ENCODE measurements around the gene TEKT2. TPM values are rescaled to one million over a fixed set of nuclear protein-coding genes. Genes with fewer than 3 reads are reported as not detected.

Gene TEKT2
- total RNA-seq, 1 donor from 2014 or later: not detected

DNA sequence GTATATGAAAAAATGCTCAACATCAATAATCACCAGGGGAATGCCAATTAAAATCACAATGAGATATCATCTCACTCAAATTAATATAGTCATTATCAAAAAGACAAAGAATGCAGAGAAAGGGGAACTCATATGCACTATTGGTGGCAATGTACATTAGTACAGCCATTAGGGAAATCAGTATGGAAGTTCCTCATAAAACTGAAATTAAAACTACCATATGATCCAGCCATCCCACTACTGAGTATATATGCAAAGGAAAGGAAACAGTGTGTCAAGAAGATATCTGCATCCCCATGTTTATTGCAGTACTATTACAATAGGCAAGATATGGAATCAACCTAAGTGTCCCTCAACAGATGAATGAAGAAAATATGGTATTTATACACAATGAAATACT is 32.1 kb upstream of the TEKT2 start:
- intact Hi-C loops (cut with micrococcal nuclease): no loop called here
- Mint-ChIP-seq H3K4me1 (no peaks in the 10 kb centered on the region), H3K27ac (no peak overlapping the region), H3K9me3 (peaks cover 4% of the 10 kb centered on the region), H3K27me3 (no peaks in the 10 kb centered on the region), H3K4me3 (no peak overlapping the region), H3K36me3 (ENCODE audit: low read depth) (peaks cover 52% of the 10 kb centered on the region)
- POLR2A ChIA-PET: no interaction called here
- no peak for ATAC-seq (ENCODE audit: low read depth)
- CTCF ChIA-PET: no interaction called here
- no peak for DNase-seq
- TF ChIP-seq, protein P1, sequence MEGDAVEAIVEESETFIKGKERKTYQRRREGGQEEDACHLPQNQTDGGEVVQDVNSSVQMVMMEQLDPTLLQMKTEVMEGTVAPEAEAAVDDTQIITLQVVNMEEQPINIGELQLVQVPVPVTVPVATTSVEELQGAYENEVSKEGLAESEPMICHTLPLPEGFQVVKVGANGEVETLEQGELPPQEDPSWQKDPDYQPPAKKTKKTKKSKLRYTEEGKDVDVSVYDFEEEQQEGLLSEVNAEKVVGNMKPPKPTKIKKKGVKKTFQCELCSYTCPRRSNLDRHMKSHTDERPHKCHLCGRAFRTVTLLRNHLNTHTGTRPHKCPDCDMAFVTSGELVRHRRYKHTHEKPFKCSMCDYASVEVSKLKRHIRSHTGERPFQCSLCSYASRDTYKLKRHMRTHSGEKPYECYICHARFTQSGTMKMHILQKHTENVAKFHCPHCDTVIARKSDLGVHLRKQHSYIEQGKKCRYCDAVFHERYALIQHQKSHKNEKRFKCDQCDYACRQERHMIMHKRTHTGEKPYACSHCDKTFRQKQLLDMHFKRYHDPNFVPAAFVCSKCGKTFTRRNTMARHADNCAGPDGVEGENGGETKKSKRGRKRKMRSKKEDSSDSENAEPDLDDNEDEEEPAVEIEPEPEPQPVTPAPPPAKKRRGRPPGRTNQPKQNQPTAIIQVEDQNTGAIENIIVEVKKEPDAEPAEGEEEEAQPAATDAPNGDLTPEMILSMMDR (IDR thresholded peaks at IDR 0.05): no peak

GRCh38 chr1:36053978-36054377 is 29.9 kb upstream of the TEKT2 start:
- TF ChIP-seq, protein P1 (IDR thresholded peaks at IDR 0.05): no peak
- DNase-seq: no peak
- H3K4me3 Mint-ChIP-seq: no peak overlapping the region
- no peaks in the 10 kb centered on the region for H3K4me1 Mint-ChIP-seq
- ChIA-PET CTCF (no interaction called here), POLR2A (no interaction called here)
- H3K27ac Mint-ChIP-seq: no peak overlapping the region
- H3K36me3 Mint-ChIP-seq (ENCODE audit: low read depth): peaks cover 33% of the 10 kb centered on the region
- H3K27me3 Mint-ChIP-seq: no peaks in the 10 kb centered on the region
- intact Hi-C loops (cut with micrococcal nuclease): no loop called here
- no peaks in the 10 kb centered on the region for H3K9me3 Mint-ChIP-seq
- no peak for ATAC-seq (ENCODE audit: low read depth)

- no peak for DNase-seq
- H3K27ac Mint-ChIP-seq: no peak overlapping the region
- ChIA-PET CTCF (no interaction called here), POLR2A (no interaction called here)
- H3K4me1 Mint-ChIP-seq: no peaks in the 10 kb centered on the region
- H3K36me3 Mint-ChIP-seq (ENCODE audit: low read depth): peaks cover 29% of the 10 kb centered on the region
- TF ChIP-seq, protein P1 (IDR thresholded peaks at IDR 0.05): no peak
- H3K4me3 Mint-ChIP-seq: no peak overlapping the region
- H3K9me3 Mint-ChIP-seq: no peaks in the 10 kb centered on the region
- intact Hi-C loops (cut with micrococcal nuclease): no loop called here
- no peaks in the 10 kb centered on the region for H3K27me3 Mint-ChIP-seq
- ATAC-seq (ENCODE audit: low read depth): no peak
Observed at GRCh38 chr1:36055706-36056105, 28.2 kb upstream of the TEKT2 start.

DNA sequence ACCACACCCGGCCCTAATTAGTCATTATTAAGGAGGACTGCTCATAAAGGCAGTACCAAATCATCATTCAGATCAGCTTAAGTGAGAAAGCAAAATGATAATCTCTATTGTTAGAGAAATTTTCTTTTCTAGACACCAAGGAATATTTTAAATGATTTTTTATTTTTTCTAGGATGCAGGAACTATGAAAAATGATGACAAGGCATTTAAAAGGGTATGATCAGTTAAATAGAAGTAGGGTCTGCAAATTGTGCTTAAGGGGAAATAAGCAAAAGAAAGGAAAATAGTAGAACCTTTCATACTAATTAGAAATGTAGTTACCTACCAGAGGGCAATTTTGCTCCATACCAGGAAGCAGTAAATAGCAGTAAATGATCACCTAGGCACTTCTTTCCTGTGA is 21.6 kb upstream of the TEKT2 start:
- H3K36me3 Mint-ChIP-seq (ENCODE audit: low read depth): peaks cover 6% of the 10 kb centered on the region
- no peaks in the 10 kb centered on the region for H3K27me3 Mint-ChIP-seq
- no peak for DNase-seq
- H3K27ac Mint-ChIP-seq: no peak overlapping the region
- POLR2A ChIA-PET: no interaction called here
- H3K9me3 Mint-ChIP-seq: no peaks in the 10 kb centered on the region
- ATAC-seq (ENCODE audit: low read depth): no peak
- H3K4me3 Mint-ChIP-seq: no peak overlapping the region
- TF ChIP-seq, protein P1 (IDR thresholded peaks at IDR 0.05): no peak
- H3K4me1 Mint-ChIP-seq: no peaks in the 10 kb centered on the region
- CTCF ChIA-PET: no interaction called here
- intact Hi-C loops (cut with micrococcal nuclease): no loop called here

DNA sequence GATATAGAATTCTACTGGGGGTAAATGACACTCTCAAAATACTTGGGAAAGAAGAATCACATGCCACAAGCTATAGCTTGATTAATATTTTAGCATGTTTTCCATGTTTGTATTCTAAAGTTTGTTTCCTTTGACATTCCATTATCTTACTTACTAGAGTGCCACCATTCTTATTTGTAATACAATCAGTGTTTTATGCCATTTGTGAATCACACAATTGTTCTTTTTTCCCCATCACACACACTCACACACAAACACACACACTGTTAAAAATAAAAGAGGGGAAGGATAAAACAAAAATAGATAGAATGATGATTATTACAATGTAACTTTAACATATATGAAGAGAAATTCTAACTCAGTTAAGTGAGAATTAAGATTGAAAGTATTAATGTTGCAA is 16.0 kb upstream of the TEKT2 start:
- H3K27ac Mint-ChIP-seq: no peak overlapping the region
- intact Hi-C loops (cut with micrococcal nuclease): no loop called here
- H3K27me3 Mint-ChIP-seq: no peaks in the 10 kb centered on the region
- POLR2A ChIA-PET: no interaction called here
- no peaks in the 10 kb centered on the region for H3K9me3 Mint-ChIP-seq
- ATAC-seq (ENCODE audit: low read depth): no peak
- DNase-seq: no peak
- TF ChIP-seq, protein P1 (IDR thresholded peaks at IDR 0.05): no peak
- no peaks in the 10 kb centered on the region for H3K36me3 Mint-ChIP-seq (ENCODE audit: low read depth)
- CTCF ChIA-PET: no interaction called here
- H3K4me1 Mint-ChIP-seq: no peaks in the 10 kb centered on the region
- H3K4me3 Mint-ChIP-seq: no peak overlapping the region

Data from activated B cell treated with CpG ODN at 0.5 μM for 24 hours (primary cell).